IgD-negative memory B cell (primary cell): ENCODE results near the gene RBMXL2. TPM values are rescaled to one million over a fixed set of nuclear protein-coding genes. Genes with fewer than 3 reads are reported as not detected.
A peak's percentile ranks its signal among the peaks of the same experiment; 100 is the strongest.

Experiments
- H3K27ac Mint-ChIP-seq, 3 donors: one replicate each; pipeline ENCODE4 v1.8.0; 2020 to 2022; ENCODE audit warnings: mild to moderate bottlenecking in 3 of 3, mixed read lengths in 3 of 3, moderate library complexity in 1 of 3
- H3K27me3 Mint-ChIP-seq: one replicate; pipeline ENCODE4 v1.8.0; 2021; ENCODE audit warnings: mixed read lengths
- H3K36me3 Mint-ChIP-seq: one replicate; pipeline ENCODE4 v1.8.0; 2020; ENCODE audit warnings: mild to moderate bottlenecking, mixed read lengths
- H3K4me1 Mint-ChIP-seq, 3 donors: one replicate each; pipeline ENCODE4 v1.8.0; 2020 to 2022; ENCODE audit warnings: mixed read lengths in 3 of 3, mild to moderate bottlenecking in 1 of 3
- H3K4me3 Mint-ChIP-seq, 4 donors: one replicate each; pipeline ENCODE4 v1.8.0; 2020 to 2022; ENCODE audit warnings: mild to moderate bottlenecking in 4 of 4, mixed read lengths in 4 of 4, moderate library complexity in 3 of 4
- H3K9me3 Mint-ChIP-seq, 3 donors: one replicate each; pipeline ENCODE4 v1.8.0; 2020 to 2021; ENCODE audit warnings: mixed read lengths in 3 of 3, mild to moderate bottlenecking in 1 of 3
- polyA plus RNA-seq: library from polyadenylated mRNA; unstranded; fragments of 300-500 nt; fragmentation: Illumina TruSeq; gene quantifications from one replicate; pipeline ENCODE4 v1.2.3, GENCODE V29; 2021

The RBMXL2 gene
- polyA plus RNA-seq: not detected

- H3K4me3 Mint-ChIP-seq: no peak within 1 kb of the TSS
- H3K27ac Mint-ChIP-seq: no peak within 1 kb of the TSS
- H3K27me3 Mint-ChIP-seq: peaks cover 8% of the 10 kb centered on the region
- no peaks in the 10 kb centered on the region for H3K9me3 Mint-ChIP-seq
- no peaks in the 10 kb centered on the region for H3K36me3 Mint-ChIP-seq
- H3K4me1 Mint-ChIP-seq: no peaks in the 10 kb centered on the region
Measured at GRCh38 chr11:7088921-7089320, at the start of gene RBMXL2. RBMXL2 (plus strand) TSS chr11:7088998; CDS start chr11:7089121, 123 bp downstream.

- peaks cover 1% of the 10 kb centered on the region for H3K27me3 Mint-ChIP-seq
- no peaks in the 10 kb centered on the region for H3K36me3 Mint-ChIP-seq
- no peaks in the 10 kb centered on the region for H3K9me3 Mint-ChIP-seq
- no peak overlapping the region for H3K27ac Mint-ChIP-seq
- H3K4me3 Mint-ChIP-seq: no peak overlapping the region
- no peaks in the 10 kb centered on the region for H3K4me1 Mint-ChIP-seq
Measured at GRCh38 chr11:7046474-7047175, 42.2 kb upstream of the RBMXL2 start.

DNA sequence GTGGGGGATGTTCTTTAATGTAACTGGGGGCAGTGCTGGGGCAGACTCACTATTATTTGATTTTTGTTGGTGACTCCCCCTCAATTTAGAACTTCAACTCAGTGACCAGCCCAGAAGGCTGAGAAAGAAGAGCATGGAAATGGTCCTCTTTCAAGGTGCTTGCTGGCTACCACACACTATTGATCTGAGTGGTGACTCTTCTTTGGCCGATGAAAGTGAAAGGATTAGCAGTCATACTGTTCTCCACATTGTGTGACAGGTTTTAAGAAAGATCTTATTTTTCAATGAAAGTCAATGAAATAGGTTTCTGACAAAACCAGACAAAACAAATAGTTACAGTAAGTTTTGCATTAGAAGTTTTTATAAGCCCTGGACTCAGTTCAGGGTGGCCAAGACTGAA, 38.6 kb upstream of the RBMXL2 start:
- H3K36me3 Mint-ChIP-seq: no peaks in the 10 kb centered on the region
- no peak overlapping the region for H3K4me3 Mint-ChIP-seq
- no peaks in the 10 kb centered on the region for H3K4me1 Mint-ChIP-seq
- no peak overlapping the region for H3K27ac Mint-ChIP-seq
- peaks cover 2% of the 10 kb centered on the region for H3K27me3 Mint-ChIP-seq
- H3K9me3 Mint-ChIP-seq: peaks cover 0 to 1% (median 0%) of the 10 kb centered on the region in 3 donors

GRCh38 chr11:7056828-7057513, 31.8 kb upstream of the RBMXL2 start:
- Mint-ChIP-seq H3K27me3 (peaks cover 7% of the 10 kb centered on the region), H3K36me3 (no peaks in the 10 kb centered on the region), H3K4me1 (no peaks in the 10 kb centered on the region), H3K9me3 (peaks cover 0 to 1% (median 0%) of the 10 kb centered on the region in 3 donors), H3K27ac (no peak overlapping the region), H3K4me3 (no peak overlapping the region)

- H3K27ac Mint-ChIP-seq: no peak overlapping the region
- peaks cover 7% of the 10 kb centered on the region for H3K27me3 Mint-ChIP-seq
- no peaks in the 10 kb centered on the region for H3K4me1 Mint-ChIP-seq
- H3K4me3 Mint-ChIP-seq: no peak overlapping the region
- peaks cover 0 to 1% (median 0%) of the 10 kb centered on the region in 3 donors for H3K9me3 Mint-ChIP-seq
- no peaks in the 10 kb centered on the region for H3K36me3 Mint-ChIP-seq
Measured at GRCh38 chr11:7057641-7058040, 31.2 kb upstream of the RBMXL2 start.

DNA sequence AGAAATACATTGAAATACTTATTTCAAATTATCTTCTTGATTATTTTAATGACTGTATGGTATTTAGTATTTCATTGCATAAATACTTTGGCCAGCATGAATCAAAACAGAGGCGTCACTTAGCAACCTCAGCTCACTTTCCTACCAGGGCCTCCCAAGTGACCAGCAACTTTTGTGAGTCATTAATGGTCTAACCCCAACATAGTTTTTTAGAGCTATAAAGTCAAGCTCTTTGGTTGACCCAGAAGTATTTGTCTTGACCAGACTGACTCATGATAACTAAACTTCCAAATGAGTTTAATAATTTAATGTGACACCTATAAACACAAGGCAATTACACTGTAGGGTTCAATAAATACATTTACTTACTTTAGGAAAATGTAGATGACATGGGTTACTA, 27.9 kb upstream of the RBMXL2 start:
- H3K36me3 Mint-ChIP-seq: no peaks in the 10 kb centered on the region
- H3K27me3 Mint-ChIP-seq: peaks cover 5% of the 10 kb centered on the region
- no peaks in the 10 kb centered on the region for H3K9me3 Mint-ChIP-seq
- H3K27ac Mint-ChIP-seq: no peak overlapping the region
- H3K4me1 Mint-ChIP-seq: no peaks in the 10 kb centered on the region
- no peak overlapping the region for H3K4me3 Mint-ChIP-seq

DNA sequence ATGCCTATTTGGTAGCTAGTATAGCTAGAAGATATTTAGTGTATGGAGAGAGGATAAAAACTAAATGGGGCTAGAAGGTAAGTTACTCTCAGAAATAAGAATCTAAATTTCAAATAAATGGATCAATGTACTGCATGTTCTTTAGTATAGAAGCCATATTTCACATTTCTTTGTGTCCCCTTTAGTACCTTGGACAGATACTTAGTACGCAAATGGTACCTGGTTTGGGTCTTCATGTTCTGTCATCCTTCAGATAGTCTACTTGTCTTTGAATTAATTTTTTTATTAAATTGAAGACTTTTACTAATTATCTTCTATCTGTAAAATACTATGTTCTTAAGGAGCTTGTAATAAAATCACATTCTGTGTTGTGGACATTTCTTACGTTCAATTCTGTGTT, 26.3 kb upstream of the RBMXL2 start:
- Mint-ChIP-seq H3K4me3 (no peak overlapping the region), H3K36me3 (no peaks in the 10 kb centered on the region), H3K4me1 (no peaks in the 10 kb centered on the region), H3K27ac (no peak overlapping the region), H3K9me3 (peaks cover 0 to 3% (median 0%) of the 10 kb centered on the region in 3 donors), H3K27me3 (peaks cover 5% of the 10 kb centered on the region)

DNA sequence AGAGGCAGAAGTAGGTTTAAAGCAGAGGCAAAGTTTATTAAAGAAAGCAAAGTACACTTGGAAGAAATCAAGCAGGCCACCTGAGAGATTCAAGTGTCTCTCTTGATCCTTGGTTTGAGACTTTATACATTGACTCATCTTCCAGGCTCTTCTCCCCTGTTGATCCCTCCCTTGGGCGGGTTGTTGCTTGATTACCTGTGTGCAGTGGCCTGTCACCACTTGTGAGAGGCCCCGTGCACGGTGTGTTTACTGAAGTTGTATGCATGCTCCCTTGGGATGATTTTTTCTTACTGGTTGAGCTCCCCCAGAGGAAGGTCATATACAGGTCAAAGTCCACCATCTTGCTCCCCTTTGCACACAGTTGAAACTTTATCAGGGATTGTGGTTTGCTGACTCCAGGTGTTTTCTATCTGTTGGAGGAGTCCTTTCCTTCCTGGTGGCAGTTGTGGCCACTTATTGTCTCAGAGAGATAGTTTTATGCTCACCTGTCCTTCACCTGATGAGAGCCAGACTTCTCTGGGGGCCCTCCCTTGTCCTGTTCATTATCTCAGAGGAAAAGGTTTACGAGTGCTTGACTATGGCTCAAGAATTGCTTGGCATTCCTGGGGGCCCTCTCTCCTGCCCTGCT, 16.3 kb upstream of the RBMXL2 start:
- Mint-ChIP-seq H3K9me3 (peaks cover 0 to 2% (median 0%) of the 10 kb centered on the region in 3 donors), H3K27me3 (peaks cover 6% of the 10 kb centered on the region), H3K4me3 (no peak overlapping the region), H3K4me1 (peaks cover 0 to 3% (median 0%) of the 10 kb centered on the region in 3 donors), H3K36me3 (peaks cover 4% of the 10 kb centered on the region), H3K27ac (no peak overlapping the region)

GRCh38 chr11:7077101-7077500, 11.7 kb upstream of the RBMXL2 start:
- Mint-ChIP-seq H3K27ac (no peak overlapping the region), H3K4me3 (no peak overlapping the region), H3K4me1 (peaks cover 0 to 3% (median 0%) of the 10 kb centered on the region in 3 donors), H3K27me3 (peaks cover 6% of the 10 kb centered on the region), H3K36me3 (peaks cover 2% of the 10 kb centered on the region), H3K9me3 (peaks cover 0 to 12% (median 9%) of the 10 kb centered on the region in 3 donors)

DNA sequence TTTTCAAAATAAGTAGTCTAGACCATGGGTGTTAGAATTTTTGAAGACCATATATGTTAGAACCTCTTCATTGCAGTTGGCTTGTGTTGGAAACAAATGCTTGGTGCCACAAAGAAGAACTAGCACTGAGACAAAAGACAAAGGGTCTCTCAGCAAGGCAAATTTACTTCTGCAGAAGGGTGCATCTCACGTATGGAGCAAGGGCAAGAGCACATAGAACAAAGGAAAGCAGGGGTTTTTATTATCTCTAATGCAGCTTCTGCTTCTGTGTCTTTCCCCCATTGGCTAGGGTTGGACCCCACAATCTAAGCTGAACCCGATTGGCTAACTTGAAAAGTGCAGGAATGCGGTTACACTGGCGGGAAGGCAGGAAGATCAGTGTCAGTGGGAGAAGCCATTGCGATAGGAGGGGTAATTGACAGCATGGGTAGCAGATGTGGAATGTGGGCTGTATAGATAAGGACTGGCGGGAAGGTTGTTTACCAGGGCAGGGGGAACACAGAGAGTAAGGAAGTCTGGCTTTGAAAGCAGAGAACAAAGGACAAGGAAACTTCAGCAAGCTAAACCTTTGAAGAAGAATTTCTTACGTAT, 9.2 kb upstream of the RBMXL2 start:
- no peak overlapping the region for H3K4me3 Mint-ChIP-seq
- no peaks in the 10 kb centered on the region for H3K4me1 Mint-ChIP-seq
- peak overlapping the region in 1 of 3 donors; percentile 78 for H3K27ac Mint-ChIP-seq
- H3K9me3 Mint-ChIP-seq: peaks cover 0 to 12% (median 9%) of the 10 kb centered on the region in 3 donors
- no peaks in the 10 kb centered on the region for H3K36me3 Mint-ChIP-seq
- peaks cover 10% of the 10 kb centered on the region for H3K27me3 Mint-ChIP-seq

DNA sequence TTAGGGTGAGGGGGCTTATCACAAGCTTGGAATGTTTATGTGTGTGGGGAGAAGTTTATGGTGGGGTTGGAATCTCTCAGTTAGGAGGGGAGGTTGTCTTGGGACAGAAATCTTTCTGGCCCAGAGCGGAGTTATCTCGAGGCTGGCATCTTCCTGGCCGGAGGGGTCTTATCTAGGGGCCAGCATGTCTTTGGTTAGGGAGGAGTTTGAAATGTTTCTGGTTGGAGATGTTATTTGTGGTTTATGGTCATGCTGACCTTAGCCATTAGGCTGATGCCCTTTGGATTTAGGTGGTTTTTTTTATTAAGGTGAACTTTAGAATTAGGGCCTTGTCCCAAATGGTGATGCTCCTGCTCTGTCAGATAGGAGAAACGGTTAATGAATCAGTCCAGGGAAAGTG, 7.9 kb upstream of the RBMXL2 start:
- Mint-ChIP-seq H3K4me1 (no peaks in the 10 kb centered on the region), H3K9me3 (peaks cover 0 to 12% (median 9%) of the 10 kb centered on the region in 3 donors), H3K36me3 (no peaks in the 10 kb centered on the region), H3K27ac (no peak overlapping the region), H3K27me3 (peaks cover 13% of the 10 kb centered on the region), H3K4me3 (no peak overlapping the region)

- Mint-ChIP-seq H3K4me1 (no peaks in the 10 kb centered on the region), H3K27me3 (peaks cover 14% of the 10 kb centered on the region)
Measured at GRCh38 chr11:7081441-7081840, 7.4 kb upstream of the RBMXL2 start.

DNA sequence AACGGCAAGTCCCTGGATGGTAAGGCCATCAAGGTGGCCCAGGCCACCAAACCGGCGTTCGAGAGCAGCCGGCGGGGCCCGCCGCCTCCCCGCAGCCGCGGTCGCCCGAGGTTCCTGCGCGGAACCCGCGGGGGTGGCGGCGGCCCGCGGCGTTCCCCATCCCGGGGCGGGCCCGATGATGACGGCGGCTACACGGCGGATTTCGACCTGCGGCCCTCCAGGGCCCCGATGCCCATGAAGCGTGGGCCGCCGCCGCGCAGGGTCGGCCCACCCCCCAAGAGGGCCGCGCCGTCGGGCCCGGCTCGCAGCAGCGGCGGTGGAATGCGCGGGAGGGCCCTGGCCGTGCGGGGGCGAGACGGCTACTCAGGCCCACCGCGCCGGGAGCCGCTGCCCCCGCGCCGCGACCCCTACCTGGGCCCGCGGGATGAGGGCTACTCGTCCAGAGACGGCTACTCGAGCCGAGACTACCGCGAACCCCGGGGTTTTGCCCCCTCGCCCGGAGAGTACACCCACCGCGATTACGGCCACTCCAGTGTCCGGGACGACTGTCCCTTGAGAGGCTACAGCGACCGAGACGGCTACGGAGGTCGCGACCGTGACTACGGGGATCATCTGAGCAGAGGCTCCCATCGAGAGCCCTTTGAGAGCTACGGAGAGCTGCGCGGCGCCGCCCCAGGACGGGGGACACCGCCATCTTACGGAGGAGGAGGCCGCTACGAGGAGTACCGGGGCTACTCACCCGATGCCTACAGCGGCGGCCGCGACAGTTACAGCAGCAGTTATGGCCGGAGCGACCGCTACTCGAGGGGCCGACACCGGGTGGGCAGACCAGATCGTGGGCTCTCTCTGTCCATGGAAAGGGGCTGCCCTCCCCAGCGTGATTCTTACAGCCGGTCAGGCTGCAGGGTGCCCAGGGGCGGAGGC, 792 bp downstream of the RBMXL2 start:
- Mint-ChIP-seq H3K9me3 (no peaks in the 10 kb centered on the region), H3K4me3 (no peak overlapping the region), H3K4me1 (no peaks in the 10 kb centered on the region), H3K27ac (no peak overlapping the region), H3K36me3 (no peaks in the 10 kb centered on the region), H3K27me3 (peaks cover 7% of the 10 kb centered on the region)

More at GRCh38 chr11:7081441-7081840, 7.4 kb upstream of the RBMXL2 start:
- peaks cover 0 to 12% (median 9%) of the 10 kb centered on the region in 3 donors for H3K9me3 Mint-ChIP-seq
- no peak overlapping the region for H3K27ac Mint-ChIP-seq
- no peaks in the 10 kb centered on the region for H3K36me3 Mint-ChIP-seq
- no peak overlapping the region for H3K4me3 Mint-ChIP-seq

DNA sequence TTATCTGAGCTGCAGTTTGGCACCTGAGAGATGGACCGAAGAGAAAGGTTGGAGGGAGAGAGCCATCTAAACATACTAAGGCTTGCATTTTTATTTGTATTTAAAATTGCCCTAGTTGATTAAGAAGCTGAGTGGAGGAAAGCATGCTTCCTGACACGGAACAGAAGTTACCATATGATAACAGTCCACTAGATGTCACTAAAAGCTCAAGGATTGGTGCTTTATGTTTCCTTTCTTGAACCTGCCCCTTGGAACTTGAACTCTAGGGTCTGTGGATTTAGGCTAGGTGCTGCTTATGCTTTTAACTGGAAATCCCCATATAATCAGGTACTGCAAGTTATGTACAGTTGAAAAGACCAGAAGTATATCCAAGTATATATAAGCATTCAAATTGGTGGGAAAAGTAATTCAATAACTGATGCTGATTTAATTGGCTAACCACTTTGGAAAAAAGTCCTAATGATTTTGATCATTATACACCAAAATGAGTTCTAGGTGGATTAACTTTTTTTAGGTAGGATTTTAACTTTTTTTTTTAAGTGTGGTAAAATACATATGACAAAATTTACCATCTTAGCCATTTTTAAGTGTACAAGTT, 9.5 kb downstream of the RBMXL2 start:
- Mint-ChIP-seq H3K4me1 (peaks cover 0 to 4% (median 0%) of the 10 kb centered on the region in 3 donors), H3K27me3 (peaks cover 8% of the 10 kb centered on the region), H3K27ac (no peak overlapping the region)

More for the DNA sequence above, 9.5 kb downstream of the RBMXL2 start:
- Mint-ChIP-seq H3K36me3 (no peaks in the 10 kb centered on the region), H3K4me3 (no peak overlapping the region), H3K9me3 (no peaks in the 10 kb centered on the region)
